GM12878 (cell line): Measurements from ENCODE around the gene ACSS1. TPM values are rescaled to one million over a fixed set of nuclear protein-coding genes. Genes with fewer than 3 reads are reported as not detected.

ENCODE experiments used
- ATAC-seq: fragments of 200-7000 bp; cut with Tn5 transposase; 3 replicates; pipeline ENCODE4 v1.9.1; 2020; ENCODE audit warnings: mild to moderate bottlenecking, moderate library complexity
- BruUV-seq: library from RNA; stranded (reverse); fragments of 400-500 nt; replicated peaks from 2 replicates; lab custom pipeline; 2021; lab: Mats Ljungman, UMichigan
- CTCF ChIA-PET: fragments of 300-600 bp; sonication (Branson Sonifier 250); formaldehyde crosslinking; extraction: SDS; loops from one replicate; lab custom pipeline; 2021; ENCODE audit warnings: inconsistent platforms; lab: Yijun Ruan, JAX
- POLR2A ChIA-PET: fragments of 350-600 bp; formaldehyde crosslinking; extraction: SDS; loops from one replicate; lab custom pipeline; 2021; ENCODE audit warnings: inconsistent platforms; lab: Charles Lee
- RAD21 ChIA-PET: fragments of 300-600 bp; sonication (Branson Sonifier 250); formaldehyde crosslinking; loops from one replicate; lab custom pipeline; 2023; ENCODE audit warnings: antibody characterized with exemption; ENCODE audit not compliant: unreplicated experiment; lab: Charles Lee
- SMC1A ChIA-PET: fragments of 300-600 bp; sonication (Branson Sonifier 250); formaldehyde crosslinking; loops from one replicate; lab custom pipeline; 2023; ENCODE audit not compliant: unreplicated experiment, uncharacterized antibody; lab: Charles Lee
- DNase-seq: peaks from one replicate; pipeline ENCODE4 v3.0.0-alpha.2; 2011; ENCODE audit warnings: low read depth, low spot score
- FAIRE-seq: peaks from 3 replicates; lab custom pipeline; 2011; peaks lifted over from hg19 to GRCh38; lab: Jason Lieb, UNC
- H2AFZ ChIP-seq: 2 replicates; pipeline ENCODE4 v1.6.0; 2011; ENCODE audit warnings: low read depth, low read length, control low read depth; ENCODE audit not compliant: control insufficient read depth
- H3K27ac ChIP-seq: 2 replicates; pipeline ENCODE4 v1.5.1; 2011; ENCODE audit warnings: control low read depth; ENCODE audit not compliant: control insufficient read depth, insufficient read depth
- H3K27me3 ChIP-seq, 2 experiments: replicated peaks in 1 of 2; 2 replicates each; pipeline versions ENCODE4 v1.6.0 to v1.6.1; 2011; ENCODE audit warnings: low read length in 1 of 2; ENCODE audit not compliant: control insufficient read depth in 2 of 2, insufficient read depth in 2 of 2
- H3K36me3 ChIP-seq, 2 experiments: 2 replicates each; pipeline ENCODE4 v1.5.1; 2011; ENCODE audit warnings: low read length in 1 of 2; ENCODE audit not compliant: control insufficient read depth in 2 of 2, insufficient read depth in 2 of 2
- H3K4me1 ChIP-seq: 2 replicates; pipeline ENCODE4 v1.6.1; 2011; ENCODE audit warnings: mild to moderate bottlenecking, low read length, moderate library complexity, mixed read lengths; ENCODE audit not compliant: control insufficient read depth, insufficient read depth
- H3K4me2 ChIP-seq: 2 replicates; pipeline ENCODE4 v1.6.0; 2011; ENCODE audit warnings: control low read depth; ENCODE audit not compliant: control insufficient read depth, insufficient read depth
- H3K4me3 ChIP-seq: fragments of 200-600 bp; sonication (generic); 2 replicates; pipeline ENCODE4 v1.5.1; 2016
- H3K79me2 ChIP-seq: 2 replicates; pipeline ENCODE4 v1.6.0; 2011; ENCODE audit warnings: low read length; ENCODE audit not compliant: control insufficient read depth, insufficient read depth
- H3K9ac ChIP-seq: 2 replicates; pipeline ENCODE4 v1.8.0; 2011; ENCODE audit warnings: low read length, control low read depth, mixed read lengths; ENCODE audit not compliant: control insufficient read depth, insufficient read depth
- H3K9me3 ChIP-seq: replicated peaks from 3 replicates; pipeline ENCODE4 v1.5.1; 2011; ENCODE audit warnings: mild to moderate bottlenecking, low read length; ENCODE audit not compliant: control insufficient read depth, insufficient read depth
- H4K20me1 ChIP-seq: 2 replicates; pipeline ENCODE4 v1.6.0; 2011; ENCODE audit not compliant: control insufficient read depth, insufficient read depth
- BACH1 ChIP-seq: fragments of 450-650 bp; IDR thresholded peaks from 2 replicates; pipeline ENCODE4 v1.6.1; 2017; ENCODE audit warnings: mild to moderate bottlenecking, borderline replicate concordance
- CEBPB ChIP-seq, 2 experiments: fragments of 150-350 bp in 1 of 2; IDR thresholded peaks; 2 replicates each; pipeline ENCODE4 v1.6.1; 2012 to 2014; ENCODE audit warnings: low read depth in 2 of 2, low read length in 2 of 2, borderline replicate concordance in 1 of 2, inconsistent platforms in 1 of 2
- EED ChIP-seq: sonication (generic); IDR thresholded peaks from 2 replicates; pipeline ENCODE4 v1.6.1; 2016; ENCODE audit warnings: antibody characterized with exemption, low read depth
- HCFC1 ChIP-seq: fragments of 150-350 bp; IDR thresholded peaks from 2 replicates; pipeline ENCODE4 v1.6.1; 2014; ENCODE audit warnings: low read length
- HDGF ChIP-seq: fragments of 450-650 bp; IDR thresholded peaks from 2 replicates; pipeline ENCODE4 v1.6.1; 2016; ENCODE audit warnings: antibody characterized with exemption
- IKZF1 ChIP-seq: fragments of 450-650 bp; conservative IDR thresholded peaks from 2 replicates; pipeline ENCODE4 v1.6.1; 2017; ENCODE audit warnings: antibody characterized with exemption, mild to moderate bottlenecking
- IRF5 ChIP-seq: fragments of 450-650 bp; IDR thresholded peaks from 2 replicates; pipeline ENCODE4 v1.6.1; 2017; ENCODE audit warnings: borderline replicate concordance
- MTA2 ChIP-seq: fragments of 450-650 bp; IDR thresholded peaks from 2 replicates; pipeline ENCODE4 v1.6.1; 2016; ENCODE audit warnings: low read depth, mild to moderate bottlenecking, moderate library complexity
- MXI1 ChIP-seq: fragments of 150-350 bp; IDR thresholded peaks from 2 replicates; pipeline ENCODE4 v1.6.1; 2011; ENCODE audit warnings: low read depth, mild to moderate bottlenecking, inconsistent platforms, low read length, improper control_type of control experiment
- NR2C1 ChIP-seq: fragments of 450-650 bp; IDR thresholded peaks from 2 replicates; pipeline ENCODE4 v1.6.1; 2017; ENCODE audit warnings: antibody characterized with exemption, mild to moderate bottlenecking, moderate library complexity
- PBX3 ChIP-seq: IDR thresholded peaks from 2 replicates; pipeline ENCODE4 v1.6.1; 2011; ENCODE audit warnings: mild to moderate bottlenecking, low read depth, low read length, moderate library complexity; ENCODE audit not compliant: insufficient replicate concordance
- SMC3 ChIP-seq: IDR thresholded peaks from 2 replicates; pipeline ENCODE4 v1.6.1; 2011; ENCODE audit warnings: low read length, improper control_type of control experiment, borderline replicate concordance
- SP1 ChIP-seq: IDR thresholded peaks from one replicate; pipeline ENCODE4 v1.6.1; 2011; ENCODE audit warnings: low read depth, low read length
- TBL1XR1 ChIP-seq: IDR thresholded peaks from 2 replicates; pipeline ENCODE4 v1.6.1; 2012; ENCODE audit warnings: low read depth, low read length, improper control_type of control experiment
- TCF7 ChIP-seq: IDR thresholded peaks from 2 replicates; pipeline ENCODE4 v1.6.1; 2014; ENCODE audit warnings: antibody characterized with exemption, borderline replicate concordance
- USF2 ChIP-seq: IDR thresholded peaks from 2 replicates; pipeline ENCODE4 v1.6.1; 2011; ENCODE audit warnings: low read depth, low read length, improper control_type of control experiment, borderline replicate concordance
- ZNF207 ChIP-seq: fragments of 450-650 bp; IDR thresholded peaks from 2 replicates; pipeline ENCODE4 v1.6.1; 2014; ENCODE audit warnings: antibody characterized with exemption, mild to moderate bottlenecking, borderline replicate concordance
- ZNF24 ChIP-seq: fragments of 450-650 bp; IDR thresholded peaks from 2 replicates; pipeline ENCODE4 v1.6.1; 2017; ENCODE audit warnings: antibody characterized with exemption, mild to moderate bottlenecking
- ZNF274 ChIP-seq: IDR thresholded peaks from one replicate; pipeline ENCODE4 v1.8.0; 2011; ENCODE audit not compliant: insufficient read length, insufficient read depth
- ZNF687 ChIP-seq: fragments of 450-650 bp; IDR thresholded peaks from 2 replicates; pipeline ENCODE4 v1.6.1; 2017; ENCODE audit warnings: mild to moderate bottlenecking, moderate library complexity
- WGBS: methylation state at CpG from one replicate; pipeline ENCODE4 v1.1.6; 2016; ENCODE audit warnings: low lambda C conversion rate; ENCODE audit not compliant: insufficient replicate concordance, insufficient coverage; ENCODE audit errors: missing lambda C conversion rate; 5-methylcytosine and 5-hydroxymethylcytosine counted together
- in situ Hi-C: fragments of 300-500 bp; cut with MboI; formaldehyde crosslinking; loops from 9 replicates; pipeline ENCODE4 v1.14.3; 2018; ENCODE audit warnings: mixed read lengths
- intact Hi-C: fragments of 100-400 bp; cut with micrococcal nuclease; formaldehyde crosslinking; loops from one replicate; pipeline ENCODE4 v1.14.2; 2022; ENCODE audit not compliant: unreplicated experiment
- polyA plus RNA-seq, 11 experiments: library from polyadenylated mRNA; depleted of rRNA in 4 of 11; unstranded in 6 of 11; stranded (reverse) in 5 of 11; fragments of >200 nt; fragmentation: Nextera tagmentation in 4 of 11; fragmentation: Illumina TruSeq in 1 of 11; extraction: Ambion mirVana in 4 of 11; extraction: Trizol in 1 of 11; gene quantifications; 1 replicate in 1 of 11; 2 replicates in 10 of 11; pipeline versions ENCODE4 v1.2.1 to v1.2.3, GENCODE V29; 2011 to 2016; ENCODE audit warnings: inconsistent platforms in 2 of 11, missing spikeins in 2 of 11, low read depth in 1 of 11
- total RNA-seq, 4 experiments: library from RNA; depleted of rRNA in 3 of 4; stranded (reverse); fragments of >200 nt in 3 of 4; fragmentation: Illumina TruSeq in 1 of 4; extraction: Trizol in 1 of 4; gene quantifications; 2 replicates each; pipeline versions ENCODE4 v1.2.1 to v1.2.3, GENCODE V29; 2013 to 2021

Gene ACSS1
- total and polyA plus RNA-seq, 10 of the 15 experiments (the other 5 are each of a cell fraction or from before 2014, with no cell fraction given), result 1.3 to 44.9 (median 31.1) TPM

- H4K20me1 ChIP-seq, result no peaks in the 10 kb centered on the region
- in situ Hi-C loops (no loop called here), intact Hi-C loops (no loop called here)
- WGBS, result 49% methylated on average over 3 of the region's 3 CpGs
- no peaks in the 10 kb centered on the region for H3K27me3 ChIP-seq
- H3K79me2 ChIP-seq, result no peaks in the 10 kb centered on the region
- POLR2A ChIA-PET, result no interaction called here
- no peak for FAIRE-seq
- no peak for ATAC-seq
- SMC1A ChIA-PET, result no interaction called here
- no peak overlapping the region for H3K4me2 ChIP-seq
- H3K4me1 ChIP-seq, result no peaks in the 10 kb centered on the region
- DNase-seq, result no peak
- CTCF ChIA-PET, result interaction anchor here (1.3 kb wide), 1 partner anchor 41 kb away, joined by 3 read pairs; no protein-coding TSS in a partner anchor
- no peaks in the 10 kb centered on the region for H3K9me3 ChIP-seq
- TF ChIP-seq HDGF (no peak), CEBPB (IDR thresholded peaks at IDR 0.05; ENCODE audit: borderline replicate concordance in 1 of 2, low read depth in 2 of 2, low read length in 2 of 2) (no peak), MTA2 (no peak), ZNF207 (no peak), ZNF24 (no peak), ZNF687 (no peak), PBX3 (no peak), TCF7 (no peak), MXI1 (no peak), HCFC1 (no peak), BACH1 (no peak), SMC3 (no peak), EED (no peak), ZNF274 (no peak), IRF5 (no peak), USF2 (no peak), IKZF1 (no peak), SP1 (no peak), NR2C1 (no peak), TBL1XR1 (no peak)
- H3K36me3 ChIP-seq, result no peaks in the 10 kb centered on the region
- H3K4me3 ChIP-seq, result no peak overlapping the region
- no peak overlapping the region for H2AFZ ChIP-seq
- no peak overlapping the region for H3K9ac ChIP-seq
- BruUV-seq, result no TSS peak
- RAD21 ChIA-PET, result no interaction called here
- H3K27ac ChIP-seq, result no peak overlapping the region
Measured at GRCh38 chr20:25103526-25103925, 45.6 kb upstream of the ACSS1 start.
